ENCODE measurements around the gene RBM10. TPM values are rescaled to one million over a fixed set of nuclear protein-coding genes. Genes with fewer than 3 reads are reported as not detected.

Gene RBM10
- total and polyA plus RNA-seq, 2 of the 13 experiments (the other 11 are each of a cell fraction or from before 2014, with no cell fraction given): 15.9 to 43.1 TPM

DNA sequence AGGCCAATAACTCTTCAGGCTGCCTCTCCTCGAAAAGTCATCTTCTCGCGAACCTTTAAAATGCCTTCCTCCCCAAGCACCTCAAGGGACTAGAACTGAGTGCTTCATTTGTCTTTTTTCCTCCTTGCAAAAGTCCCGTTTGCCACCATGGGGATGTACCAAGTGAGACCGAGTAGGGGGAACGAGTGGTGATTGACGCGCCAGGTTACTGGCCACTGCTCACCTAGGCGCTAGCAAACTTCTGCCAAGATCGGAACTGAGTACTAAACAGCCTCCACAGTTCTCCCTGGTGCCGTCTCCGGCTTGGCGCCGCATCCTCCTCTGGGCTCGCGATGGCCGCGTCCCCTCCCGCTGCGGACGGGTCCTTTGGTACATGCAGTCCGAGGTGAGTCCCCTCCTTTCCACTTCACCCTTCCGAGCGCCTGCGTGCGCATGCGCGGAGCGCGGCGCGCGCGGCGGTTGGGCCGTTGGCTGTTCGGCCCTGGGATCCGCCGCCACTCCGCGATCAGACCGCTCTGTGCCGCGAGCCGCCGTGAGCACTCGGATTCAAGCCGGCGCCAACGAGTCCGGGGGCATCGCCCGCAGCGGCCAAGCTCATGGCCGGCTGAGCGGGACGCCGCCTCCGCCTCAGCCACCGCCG lies 73.4 kb downstream of the RBM10 start, which contains the start of gene CDK16 (continued):
- peak; percentile 21 for TF ChIP-seq ZNF781 (CRISPR knock-in tag; IDR thresholded peaks at IDR 0.05; ENCODE audit: borderline replicate concordance, not compliant biosample characterization)
- peak; percentile 39; the same call in 1 of the 2 replicates for TF ChIP-seq POLR2AphosphoS5 (IDR thresholded peaks at IDR 0.05; ENCODE audit: low read depth, low read length)

GRCh38 chrX:47218920-47219815 lies 74.1 kb downstream of the RBM10 start:
- intact Hi-C loops (cut with micrococcal nuclease; ENCODE audit: unreplicated experiment) (no loop called here), in situ Hi-C loops (cut with HindIII; ENCODE audit: extremely low pct_ligation_motif_present, low pct_unique_long_range_greater_than_20kb) (no loop called here)
- DNase-seq (ENCODE audit: low spot score): no peak
- ATAC-seq: no peak
- no peaks in the 10 kb centered on the region for H3K27me3 ChIP-seq (ENCODE audit: control insufficient read depth in 1 of 2, insufficient read depth in 2 of 2, low read length in 2 of 2)
- H3K79me2 ChIP-seq (ENCODE audit: insufficient read depth, low read length): peaks cover 35% of the 10 kb centered on the region
- H2AFZ ChIP-seq (ENCODE audit: low read length): no peak overlapping the region
- ChIA-PET CTCF (ENCODE audit: low intra/inter-chr PET ratio, low total read pairs) (no interaction called here), POLR2A (interaction anchor here (1.5 to 6.2 kb wide), 3 partner anchors 10 to 19 kb away, joined by 4 to 69 read pairs (median 13); partner anchors contain the start of gene USP11)
- no peaks in the 10 kb centered on the region for H3K9me3 ChIP-seq (ENCODE audit: low read length)
- H3K4me3 ChIP-seq (replicated peaks in 1 of 3; ENCODE audit: insufficient read depth in 1 of 3, low read depth in 2 of 3, low read length in 3 of 3): peak overlapping the region; percentile 59 to 82 (median 81)
- peak overlapping the region; percentile 93 for H3K9ac ChIP-seq (ENCODE audit: insufficient read depth, low read depth, low read length)
- H3K36me3 ChIP-seq (replicated peaks in 1 of 2; ENCODE audit: control insufficient read depth in 1 of 2, insufficient read depth in 2 of 2, low read length in 2 of 2): peaks cover 7 to 19% of the 10 kb centered on the region in 2 experiments; a peak in 4 of 5 replicates
- peaks cover 24% of the 10 kb centered on the region for H4K20me1 ChIP-seq (ENCODE audit: insufficient read depth, low read length)
- peak overlapping the region; percentile 89 for H3K4me2 ChIP-seq (ENCODE audit: low read depth, low read length)
- H3K27ac ChIP-seq (ENCODE audit: extremely low read length, insufficient read depth, low read length): peak overlapping the region; percentile 89
- 0% methylated on average over 8 of the region's 60 CpGs for WGBS (ENCODE audit: low lambda C conversion rate)
- peaks cover 36% of the 10 kb centered on the region for H3K4me1 ChIP-seq (ENCODE audit: insufficient read depth, low read length)
- no peak for FAIRE-seq
- BruUV-seq (replicated peaks): no TSS peak
- TF ChIP-seq KAT2B (IDR thresholded peaks at IDR 0.05; ENCODE audit: borderline replicate concordance, low read depth, low read length) (no peak), KDM5A (IDR thresholded peaks at IDR 0.05; ENCODE audit: borderline replicate concordance, low read length) (peak; percentile 59; the same call in 1 of the 2 replicates), ZBTB14 (CRISPR knock-in tag; IDR thresholded peaks at IDR 0.05) (peak; percentile 75), ZNF687 (CRISPR knock-in tag; IDR thresholded peaks at IDR 0.05) (peak; percentile 53), RBFOX2 (IDR thresholded peaks at IDR 0.05; ENCODE audit: low read depth, low read length) (peak; percentile 79)
- TF ChIP-seq, protein P1, sequence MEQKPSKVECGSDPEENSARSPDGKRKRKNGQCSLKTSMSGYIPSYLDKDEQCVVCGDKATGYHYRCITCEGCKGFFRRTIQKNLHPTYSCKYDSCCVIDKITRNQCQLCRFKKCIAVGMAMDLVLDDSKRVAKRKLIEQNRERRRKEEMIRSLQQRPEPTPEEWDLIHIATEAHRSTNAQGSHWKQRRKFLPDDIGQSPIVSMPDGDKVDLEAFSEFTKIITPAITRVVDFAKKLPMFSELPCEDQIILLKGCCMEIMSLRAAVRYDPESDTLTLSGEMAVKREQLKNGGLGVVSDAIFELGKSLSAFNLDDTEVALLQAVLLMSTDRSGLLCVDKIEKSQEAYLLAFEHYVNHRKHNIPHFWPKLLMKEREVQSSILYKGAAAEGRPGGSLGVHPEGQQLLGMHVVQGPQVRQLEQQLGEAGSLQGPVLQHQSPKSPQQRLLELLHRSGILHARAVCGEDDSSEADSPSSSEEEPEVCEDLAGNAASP (CRISPR knock-in tag; IDR thresholded peaks at IDR 0.05; ENCODE audit: borderline replicate concordance): peak; percentile 71; the same call in 1 of the 2 replicates
- TF ChIP-seq, protein P2, sequence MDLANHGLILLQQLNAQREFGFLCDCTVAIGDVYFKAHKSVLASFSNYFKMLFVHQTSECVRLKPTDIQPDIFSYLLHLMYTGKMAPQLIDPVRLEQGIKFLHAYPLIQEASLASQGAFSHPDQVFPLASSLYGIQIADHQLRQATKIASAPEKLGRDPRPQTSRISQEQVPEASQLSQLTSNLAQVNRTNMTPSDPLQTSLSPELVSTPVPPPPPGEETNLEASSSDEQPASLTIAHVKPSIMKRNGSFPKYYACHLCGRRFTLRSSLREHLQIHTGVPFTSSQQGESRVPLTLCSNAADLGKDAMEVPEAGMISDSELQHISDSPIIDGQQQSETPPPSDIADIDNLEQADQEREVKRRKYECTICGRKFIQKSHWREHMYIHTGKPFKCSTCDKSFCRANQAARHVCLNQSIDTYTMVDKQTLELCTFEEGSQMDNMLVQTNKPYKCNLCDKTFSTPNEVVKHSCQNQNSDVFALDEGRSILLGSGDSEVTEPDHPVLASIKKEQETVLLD (CRISPR knock-in tag; IDR thresholded peaks at IDR 0.05; ENCODE audit: low read depth): no peak

All from HepG2 (cell line).